H1 (cell line): Measurements from ENCODE around the gene CROCC. TPM values are rescaled to one million over a fixed set of nuclear protein-coding genes. Genes with fewer than 3 reads are reported as not detected.

Source experiments
- CTCF ChIA-PET: fragments of 300-600 bp; sonication (Branson Sonifier 250); formaldehyde crosslinking; loops from one replicate; lab custom pipeline; 2021; ENCODE audit not compliant: partially characterized antibody; lab: Charles Lee
- POLR2A ChIA-PET: fragments of 300-600 bp; sonication (Branson Sonifier 250); formaldehyde crosslinking; loops from one replicate; lab custom pipeline; 2021; ENCODE audit warnings: inconsistent platforms; ENCODE audit not compliant: partially characterized antibody; lab: Charles Lee
- DNase-seq, 2 experiments: peaks; one replicate each; pipeline versions ENCODE4 v3.0.0 to v3.0.0-alpha.2; 2010 to 2022; ENCODE audit warnings: low spot score in 2 of 2, low read depth in 1 of 2, mixed read lengths in 1 of 2
- FAIRE-seq: peaks from 2 replicates; lab custom pipeline; 2011; peaks lifted over from hg19 to GRCh38; lab: Jason Lieb, UNC
- H2AFZ ChIP-seq: 2 replicates; pipeline ENCODE4 v1.8.1; 2012; ENCODE audit warnings: low read length, inconsistent platforms
- H2AK5ac ChIP-seq: 2 replicates; pipeline ENCODE4 v1.6.1; 2013; ENCODE audit warnings: low read depth, low read length
- H2BK120ac ChIP-seq: replicated peaks from 2 replicates; pipeline ENCODE3; 2013; ENCODE audit warnings: low read depth, low read length, inconsistent platforms
- H2BK12ac ChIP-seq: 2 replicates; pipeline ENCODE4 v1.6.1; 2013; ENCODE audit warnings: low read depth, low read length
- H2BK15ac ChIP-seq: 2 replicates; pipeline ENCODE4 v1.6.1; 2013; ENCODE audit warnings: low read length
- H2BK20ac ChIP-seq: 2 replicates; pipeline ENCODE4 v1.6.1; 2013; ENCODE audit warnings: low read length
- H2BK5ac ChIP-seq: 2 replicates; pipeline ENCODE4 v1.6.1; 2013; ENCODE audit warnings: low read depth, low read length
- H3K14ac ChIP-seq: 2 replicates; pipeline ENCODE4 v1.6.1; 2013; ENCODE audit warnings: inconsistent platforms; ENCODE audit not compliant: insufficient read length
- H3K18ac ChIP-seq: 2 replicates; pipeline ENCODE4 v1.6.1; 2013; ENCODE audit warnings: low read length; ENCODE audit errors: extremely low read depth
- H3K23ac ChIP-seq: 2 replicates; pipeline ENCODE4 v1.6.1; 2013; ENCODE audit warnings: inconsistent platforms; ENCODE audit not compliant: insufficient read length
- H3K23me2 ChIP-seq: 2 replicates; pipeline ENCODE4 v1.6.1; 2013; ENCODE audit warnings: low read depth, low read length
- H3K27ac ChIP-seq: 2 replicates; pipeline ENCODE4 v1.6.1; 2011; ENCODE audit warnings: low read depth, low read length, inconsistent platforms
- H3K27me3 ChIP-seq, 4 experiments: replicated peaks in 1 of 4; 1 replicate in 1 of 4; 2 replicates in 3 of 4; pipeline versions ENCODE4 v1.6.1 to v1.8.1; 2011 to 2013; ENCODE audit warnings: low read length in 3 of 4, mild to moderate bottlenecking in 3 of 4, inconsistent platforms in 2 of 4, mixed read lengths in 2 of 4, moderate library complexity in 1 of 4; ENCODE audit not compliant: control insufficient read depth in 3 of 4, insufficient read depth in 3 of 4; ENCODE audit errors: extremely low read depth in 1 of 4
- H3K36me3 ChIP-seq, 4 experiments: 2 replicates each; pipeline versions ENCODE4 v1.6.1 to v1.8.1; 2011 to 2013; ENCODE audit warnings: mild to moderate bottlenecking in 4 of 4, low read length in 3 of 4, moderate library complexity in 2 of 4, control low read depth in 1 of 4, inconsistent platforms in 1 of 4; ENCODE audit not compliant: insufficient read depth in 4 of 4, control insufficient read depth in 2 of 4
- H3K4ac ChIP-seq: replicated peaks from 2 replicates; pipeline ENCODE3; 2013; ENCODE audit warnings: low read length, low read depth, mixed read lengths, inconsistent platforms; ENCODE audit not compliant: insufficient read length
- H3K4me1 ChIP-seq, 4 experiments: replicated peaks in 1 of 4; 1 replicate in 1 of 4; 2 replicates in 3 of 4; pipeline versions ENCODE4 v1.6.1 to v1.8.1; 2011 to 2013; ENCODE audit warnings: low read length in 3 of 4, inconsistent platforms in 2 of 4, mixed read lengths in 1 of 4; ENCODE audit not compliant: insufficient read depth in 4 of 4, control insufficient read depth in 3 of 4
- H3K4me2 ChIP-seq, 2 experiments: 2 replicates each; pipeline versions ENCODE4 v1.6.1 to v1.8.1; 2011 to 2013; ENCODE audit warnings: low read depth in 2 of 2, low read length in 2 of 2, control low read depth in 1 of 2, inconsistent platforms in 1 of 2, mild to moderate bottlenecking in 1 of 2; ENCODE audit not compliant: insufficient read depth in 1 of 2
- H3K4me3 ChIP-seq, 4 experiments: fragments of 200-600, 300-600 bp in 1 of 4; sonication (generic), shearing (Covaris generic), sonication (Bioruptor Twin) in 1 of 4; 2 replicates each; pipeline versions ENCODE4 v1.5.1 to v1.8.1; 2011 to 2016; ENCODE audit warnings: low read length in 4 of 4, low read depth in 3 of 4, control low read depth in 2 of 4, inconsistent platforms in 2 of 4, mild to moderate bottlenecking in 2 of 4, mixed read lengths in 1 of 4, moderate library complexity in 1 of 4; ENCODE audit not compliant: insufficient read depth in 2 of 4; ENCODE audit errors: extremely low read depth in 1 of 4
- H3K56ac ChIP-seq: replicated peaks from 2 replicates; pipeline ENCODE3; 2013; ENCODE audit warnings: low read depth, mild to moderate bottlenecking, mixed read lengths, low read length, inconsistent platforms; ENCODE audit not compliant: insufficient read length
- H3K79me1 ChIP-seq: 2 replicates; pipeline ENCODE4 v1.6.1; 2013; ENCODE audit warnings: low read depth, low read length, control low read depth
- H3K79me2 ChIP-seq, 2 experiments: 2 replicates each; pipeline versions ENCODE4 v1.6.1 to v1.8.1; 2012 to 2013; ENCODE audit warnings: low read length in 2 of 2, mild to moderate bottlenecking in 2 of 2, inconsistent platforms in 1 of 2; ENCODE audit not compliant: insufficient read depth in 2 of 2, control insufficient read depth in 1 of 2
- H3K9ac ChIP-seq, 4 experiments: replicated peaks in 1 of 4; 1 replicate in 1 of 4; 2 replicates in 3 of 4; pipeline versions ENCODE4 v1.6.1 to v1.8.1; 2011 to 2013; ENCODE audit warnings: low read depth in 3 of 4, low read length in 3 of 4, control low read depth in 2 of 4, mild to moderate bottlenecking in 2 of 4, moderate library complexity in 2 of 4, inconsistent platforms in 1 of 4; ENCODE audit errors: extremely low read depth in 1 of 4
- H3K9me3 ChIP-seq, 2 experiments: 2 replicates each; pipeline versions ENCODE4 v1.6.1 to v1.8.1; 2012 to 2013; ENCODE audit warnings: mild to moderate bottlenecking in 2 of 2, moderate library complexity in 2 of 2, control low read depth in 1 of 2, inconsistent platforms in 1 of 2, low read depth in 1 of 2, low read length in 1 of 2, mixed read lengths in 1 of 2; ENCODE audit not compliant: insufficient read depth in 2 of 2
- H4K20me1 ChIP-seq, 2 experiments: replicated peaks in 1 of 2; 2 replicates each; pipeline versions ENCODE3 to v1.8.1; 2011 to 2013; ENCODE audit warnings: inconsistent platforms in 2 of 2, low read length in 2 of 2, mild to moderate bottlenecking in 1 of 2; ENCODE audit not compliant: insufficient read depth in 2 of 2, control insufficient read depth in 1 of 2
- H4K5ac ChIP-seq: 2 replicates; pipeline ENCODE4 v1.6.1; 2013; ENCODE audit warnings: low read length, low read depth, mixed read lengths, inconsistent platforms; ENCODE audit not compliant: insufficient read length
- H4K8ac ChIP-seq: 2 replicates; pipeline ENCODE4 v1.8.0; 2013; ENCODE audit warnings: mild to moderate bottlenecking, moderate library complexity, low read length, inconsistent platforms; ENCODE audit not compliant: insufficient read depth; ENCODE audit errors: extremely low read depth
- H4K91ac ChIP-seq: replicated peaks from 2 replicates; pipeline ENCODE3; 2013; ENCODE audit warnings: low read length, mixed read lengths, inconsistent platforms; ENCODE audit not compliant: insufficient read length
- CBX5 ChIP-seq: fragments of 300-800, 300-1000 bp; sonication (generic); IDR thresholded peaks from 2 replicates; pipeline ENCODE4 v1.7.1; 2016; ENCODE audit warnings: antibody characterized with exemption, low read length, low read depth
- HDAC2 ChIP-seq, 2 experiments: fragments of 300-600 bp in 1 of 2; sonication (generic) in 1 of 2; IDR thresholded peaks; 2 replicates each; pipeline ENCODE4 v1.6.1; 2011 to 2012; ENCODE audit warnings: low read depth in 2 of 2, low read length in 2 of 2, mild to moderate bottlenecking in 2 of 2, moderate library complexity in 2 of 2, borderline replicate concordance in 1 of 2, inconsistent platforms in 1 of 2
- JUN ChIP-seq: IDR thresholded peaks from 2 replicates; pipeline ENCODE4 v1.6.1; 2011; ENCODE audit warnings: low read depth, mild to moderate bottlenecking, improper control_type of control experiment, low read length
- JUND ChIP-seq: IDR thresholded peaks from 2 replicates; pipeline ENCODE4 v1.6.1; 2011; ENCODE audit warnings: mild to moderate bottlenecking, improper control_type of control experiment, low read length
- KDM4A ChIP-seq: IDR thresholded peaks from one replicate; pipeline ENCODE4 v1.7.1; 2012; ENCODE audit warnings: low read depth, mild to moderate bottlenecking, moderate library complexity, low read length, inconsistent platforms; ENCODE audit not compliant: severe bottlenecking
- RAD21 ChIP-seq, 2 experiments: IDR thresholded peaks in 1 of 2; conservative IDR thresholded peaks in 1 of 2; 2 replicates each; pipeline ENCODE4 v1.6.1; 2011; ENCODE audit warnings: low read depth in 2 of 2, low read length in 2 of 2, improper control_type of control experiment in 1 of 2, inconsistent platforms in 1 of 2, mild to moderate bottlenecking in 1 of 2, moderate library complexity in 1 of 2
- RFX5 ChIP-seq: IDR thresholded peaks from 2 replicates; pipeline ENCODE4 v1.6.1; 2011; ENCODE audit warnings: low read depth, low read length, improper control_type of control experiment, borderline replicate concordance
- SIN3A ChIP-seq, 2 experiments: IDR thresholded peaks in 1 of 2; conservative IDR thresholded peaks in 1 of 2; 2 replicates each; pipeline ENCODE4 v1.6.1; 2011 to 2012; ENCODE audit warnings: low read length in 2 of 2, improper control_type of control experiment in 1 of 2, low read depth in 1 of 2, mild to moderate bottlenecking in 1 of 2
- SRF ChIP-seq: IDR thresholded peaks from 2 replicates; pipeline ENCODE4 v1.6.1; 2011; ENCODE audit warnings: mild to moderate bottlenecking, low read depth, low read length, moderate library complexity
- TEAD4 ChIP-seq: IDR thresholded peaks from 2 replicates; pipeline ENCODE4 v1.6.1; 2012; ENCODE audit warnings: low read depth, low read length, inconsistent platforms, mixed read lengths
- WGBS, 2 experiments: shearing (Covaris generic) in 1 of 2; methylation state at CpG; one replicate each; pipeline versions ENCODE4 v1.1.6 to v1.1.7; 2013 to 2015; ENCODE audit warnings: low lambda C conversion rate in 2 of 2, mixed read lengths in 2 of 2, inconsistent platforms in 1 of 2, low coverage in 1 of 2, missing lambda C conversion rate in 1 of 2; ENCODE audit not compliant: insufficient replicate concordance in 2 of 2, insufficient coverage in 1 of 2, insufficient read length in 1 of 2; ENCODE audit errors: extremely low coverage in 1 of 2, missing lambda C conversion rate in 1 of 2; 5-methylcytosine and 5-hydroxymethylcytosine counted together
- polyA plus RNA-seq, 7 experiments: library from polyadenylated mRNA; depleted of rRNA in 3 of 7; stranded (reverse) in 5 of 7; unstranded in 2 of 7; fragments of >200 nt in 5 of 7; fragments of 200-250 nt in 2 of 7; gene quantifications; 1 replicate in 5 of 7; 2 replicates in 1 of 7; 4 replicates in 1 of 7; pipeline versions ENCODE4 v1.2.1 to v1.2.3, GENCODE V29; 2011 to 2013; ENCODE audit warnings: missing spikeins in 2 of 7, mixed read lengths in 2 of 7
- total RNA-seq: library from RNA; stranded (reverse); fragmentation: NEBNext Ultra II Directional; extraction: Animal tissue kit (Norgen Biotek cat#: 25700); gene quantifications from 2 replicates; pipeline ENCODE4 v1.2.1, GENCODE V29; 2021
- TF ChIP-seq, protein P1 (sequence below): IDR thresholded peaks from 2 replicates; pipeline ENCODE4 v1.6.1; 2012; ENCODE audit warnings: inconsistent platforms

The CROCC gene
- total and polyA plus RNA-seq, 2 of the 8 experiments (the other 6 are each of a cell fraction or from before 2014, with no cell fraction given) = 12.1 to 39.5 TPM

DNA sequence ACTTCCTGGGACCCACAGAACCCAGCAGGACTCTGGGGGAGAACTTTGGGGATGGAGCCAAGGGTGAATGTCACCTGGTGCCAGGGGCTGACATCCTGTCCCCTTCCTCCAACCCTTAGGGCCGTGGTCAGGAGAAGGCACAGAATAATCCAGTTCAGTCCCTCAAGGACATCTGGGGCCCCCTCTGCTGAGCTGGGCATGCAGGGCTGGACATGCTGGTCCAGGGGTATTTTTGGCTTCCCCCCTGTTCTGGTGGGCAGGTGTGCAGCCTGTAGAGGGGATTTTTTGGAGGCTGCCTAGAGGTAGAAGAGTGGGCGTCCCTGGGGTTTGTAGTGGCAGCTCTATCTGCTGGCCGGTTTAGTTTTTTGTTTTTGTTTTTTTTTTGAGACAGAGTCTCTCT lies 3.4 kb upstream of the CROCC start:
- Histone ChIP-seq H3K4ac (no peak overlapping the region), H3K27me3 (no peaks in the 10 kb centered on the region), H3K9me3 (no peaks in the 10 kb centered on the region), H2BK12ac (no peak overlapping the region), H3K36me3 (no peaks in the 10 kb centered on the region), H3K27ac (no peak overlapping the region), H3K14ac (no peak overlapping the region), H3K4me3 (no peak overlapping the region), H3K23me2 (peaks cover 9% of the 10 kb centered on the region; the same call in 1 of the 2 replicates), H2BK5ac (no peak overlapping the region), H2AFZ (no peak overlapping the region), H4K91ac (no peak overlapping the region), H4K8ac (no peak overlapping the region), H4K5ac (no peak overlapping the region), H3K4me1 (peaks cover 0 to 30% (median 14%) of the 10 kb centered on the region in 4 experiments; a peak in 6 of 7 replicates), H4K20me1 (no peaks in the 10 kb centered on the region), H3K9ac (no peak overlapping the region), H2AK5ac (no peak overlapping the region), H3K79me1 (peaks cover 5% of the 10 kb centered on the region; the same call in 1 of the 2 replicates), H2BK120ac (no peak overlapping the region), H3K79me2 (peaks cover 0 to 14% of the 10 kb centered on the region in 2 experiments; a peak in 2 of 4 replicates), H2BK20ac (no peak overlapping the region), H3K23ac (no peak overlapping the region), H2BK15ac (no peak overlapping the region), H3K18ac (no peak overlapping the region), H3K56ac (no peak overlapping the region), H3K4me2 (no peak overlapping the region)
- WGBS, 2 experiments = 92% methylated on average over 2 of the region's 3 CpGs; no CpG with 5 or more reads in 1 of the 2 experiments
- DNase-seq = no peak
- FAIRE-seq = no peak
- CTCF ChIA-PET = interaction anchor here (2.4 kb wide), 1 partner anchor 12 kb away, joined by 6 read pairs; no protein-coding TSS in a partner anchor
- POLR2A ChIA-PET = interaction anchor here (2.1 kb wide), 1 partner anchor 14 kb away, joined by 9 read pairs; no protein-coding TSS in a partner anchor
- no peak for TF ChIP-seq HDAC2 (IDR thresholded peaks at IDR 0.05; ENCODE audit: borderline replicate concordance in 1 of 2, low read depth in 2 of 2, low read length in 2 of 2)
- TF ChIP-seq JUND = no peak
- TF ChIP-seq, protein P1, sequence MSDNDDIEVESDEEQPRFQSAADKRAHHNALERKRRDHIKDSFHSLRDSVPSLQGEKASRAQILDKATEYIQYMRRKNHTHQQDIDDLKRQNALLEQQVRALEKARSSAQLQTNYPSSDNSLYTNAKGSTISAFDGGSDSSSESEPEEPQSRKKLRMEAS = no peak
- no peak for TF ChIP-seq CBX5
- TF ChIP-seq RAD21 (IDR thresholded peaks at IDR 0.05 in 1 of 2, conservative IDR thresholded peaks at IDR 0.05 in 1 of 2; ENCODE audit: low read depth in 2 of 2, low read length in 2 of 2) = no peak
- TF ChIP-seq TEAD4 = no peak
- TF ChIP-seq SIN3A (conservative IDR thresholded peaks at IDR 0.05 in 1 of 2, IDR thresholded peaks at IDR 0.05 in 1 of 2; ENCODE audit: low read depth in 1 of 2, low read length in 2 of 2) = no peak
- no peak for TF ChIP-seq JUN
- no peak for TF ChIP-seq SRF
- TF ChIP-seq KDM4A = no peak
- TF ChIP-seq RFX5 = no peak
